Prostate gland (tissue), 2 donors: Measurements from ENCODE around the gene PADI6. TPM values are rescaled to one million over a fixed set of nuclear protein-coding genes. Genes with fewer than 3 reads are reported as not detected.

Experiments
- DNase-seq: peaks from one replicate; pipeline ENCODE4 v3.0.0-alpha.2; 2019; ENCODE audit warnings: low spot score
- H3K27ac ChIP-seq, 2 donors: fragments of 200-600 bp; sonication (generic); 2 replicates each; pipeline ENCODE4 v1.5.1; 2017 to 2019
- H3K27me3 ChIP-seq: fragments of 200-600 bp; sonication (generic); replicated peaks from 2 replicates; pipeline ENCODE4 v1.5.1; 2019; ENCODE audit not compliant: insufficient read depth
- H3K36me3 ChIP-seq, 2 donors: fragments of 200-600 bp; sonication (generic); 1 replicate in 1 of 2; 2 replicates in 1 of 2; pipeline versions ENCODE4 v1.5.1 to v1.8.1; 2017 to 2019
- H3K4me1 ChIP-seq: fragments of 200-600 bp; sonication (generic); replicated peaks from 2 replicates; pipeline ENCODE4 v1.5.1; 2019
- H3K4me3 ChIP-seq, 2 donors: fragments of 200-600 bp; sonication (generic); 2 replicates each; pipeline ENCODE4 v1.5.1; 2017 to 2019
- H3K9me3 ChIP-seq: fragments of 200-600 bp; sonication (generic); 2 replicates; pipeline ENCODE4 v1.5.1; 2017
- CTCF ChIP-seq, 4 experiments: fragments of 200-600 bp in 2 of 4; fragments of 450-650 bp in 2 of 4; sonication (generic) in 2 of 4; IDR thresholded peaks; 1 replicate in 3 of 4; 2 replicates in 1 of 4; pipeline ENCODE4 v1.5.1; 2016 to 2019; ENCODE audit warnings: antibody characterized with exemption in 4 of 4, mild to moderate bottlenecking in 2 of 4, moderate library complexity in 2 of 4
- POLR2A ChIP-seq: fragments of 450-650 bp; IDR thresholded peaks from one replicate; pipeline ENCODE4 v1.6.1; 2016; ENCODE audit warnings: antibody characterized with exemption, mild to moderate bottlenecking
- POLR2AphosphoS5 ChIP-seq: sonication (generic); formaldehyde crosslinking; IDR thresholded peaks from one replicate; pipeline ENCODE4 v1.6.1; 2017; ENCODE audit warnings: antibody characterized with exemption
- WGBS: methylation state at CpG from one replicate; pipeline ENCODE4 v1.1.5; 2018; 5-methylcytosine and 5-hydroxymethylcytosine counted together
- intact Hi-C: fragments of 100-400 bp; cut with DNase I; formaldehyde crosslinking; loops from one replicate; pipeline ENCODE4 v1.14.2; 2022
- total RNA-seq, 2 donors: library from RNA; depleted of rRNA; stranded (reverse); fragments of >200 nt; gene quantifications; one replicate each; pipeline ENCODE4 v1.1.0, GENCODE V29; 2016

Gene PADI6
- total RNA-seq, 2 donors from 2014 or later, result not detected

GRCh38 chr1:17335821-17336710 lies 35.9 kb upstream of the PADI6 start:
- TF ChIP-seq POLR2AphosphoS5 (no peak), CTCF (IDR thresholded peaks at IDR 0.05) (peak; percentile 72 to 84 (median 74))
- Histone ChIP-seq H3K27me3 (no peaks in the 10 kb centered on the region), H3K27ac (no peak overlapping the region), H3K36me3 (no peaks in the 10 kb centered on the region), H3K9me3 (no peaks in the 10 kb centered on the region), H3K4me3 (no peak overlapping the region), H3K4me1 (no peaks in the 10 kb centered on the region)
- peak; percentile 66 for DNase-seq
- 34% methylated on average over 20 of the region's 20 CpGs for WGBS
- intact Hi-C loops, result loop anchor here (10.0 kb wide), 1 partner anchor 211 kb away; no protein-coding TSS in a partner anchor

- WGBS, result 76% methylated on average over 15 of the region's 15 CpGs
- TF ChIP-seq POLR2AphosphoS5 (no peak), POLR2A (no peak), CTCF (IDR thresholded peaks at IDR 0.05) (no peak)
- no peaks in the 10 kb centered on the region for H3K36me3 ChIP-seq
- no peak for DNase-seq
- H3K4me1 ChIP-seq, result no peaks in the 10 kb centered on the region
- no peak overlapping the region for H3K4me3 ChIP-seq
- H3K9me3 ChIP-seq, result no peaks in the 10 kb centered on the region
- no peak overlapping the region for H3K27ac ChIP-seq
- intact Hi-C loops, result loop anchor here (10.0 kb wide), 1 partner anchor 214 kb away; no protein-coding TSS in a partner anchor
- H3K27me3 ChIP-seq, result no peaks in the 10 kb centered on the region
Measured at GRCh38 chr1:17338706-17339493, 33.1 kb upstream of the PADI6 start.

GRCh38 chr1:17339521-17339920 lies 32.5 kb upstream of the PADI6 start:
- Histone ChIP-seq H3K36me3 (no peaks in the 10 kb centered on the region), H3K4me3 (no peak overlapping the region), H3K27ac (no peak overlapping the region), H3K4me1 (no peaks in the 10 kb centered on the region), H3K9me3 (no peaks in the 10 kb centered on the region), H3K27me3 (no peaks in the 10 kb centered on the region)
- no peak for DNase-seq
- intact Hi-C loops, result loop anchor here (10.0 kb wide), 1 partner anchor 215 kb away; no protein-coding TSS in a partner anchor
- WGBS, result 86% methylated on average over 7 of the region's 7 CpGs
- TF ChIP-seq CTCF (IDR thresholded peaks at IDR 0.05) (no peak), POLR2A (no peak), POLR2AphosphoS5 (no peak)

- no peaks in the 10 kb centered on the region for H3K9me3 ChIP-seq
- no peak overlapping the region for H3K27ac ChIP-seq
- intact Hi-C loops, result no loop called here
- WGBS, result 71% methylated on average over 8 of the region's 8 CpGs
- TF ChIP-seq CTCF (IDR thresholded peaks at IDR 0.05), result no peak
- H3K27me3 ChIP-seq, result no peaks in the 10 kb centered on the region
- no peaks in the 10 kb centered on the region for H3K4me1 ChIP-seq
- no peak for DNase-seq
- H3K36me3 ChIP-seq, result no peaks in the 10 kb centered on the region
- no peak overlapping the region for H3K4me3 ChIP-seq
Measured at GRCh38 chr1:17340358-17340757, 31.6 kb upstream of the PADI6 start.
